B cell (primary cell): ENCODE measurements around the gene BRMS1. TPM values are rescaled to one million over a fixed set of nuclear protein-coding genes. Genes with fewer than 3 reads are reported as not detected.

ENCODE experiments used
- ATAC-seq: fragments of 200-7000 bp; cut with Tn5 transposase; one replicate; pipeline ENCODE4 v1.10.0; 2021; ENCODE audit warnings: low read depth, mild to moderate bottlenecking, moderate number of reproducible peaks, moderate library complexity
- CTCF ChIA-PET: fragments of 350-600 bp; sonication (Branson Sonifier 250); formaldehyde crosslinking; loops from one replicate; lab custom pipeline; 2021; ENCODE audit warnings: antibody characterized with exemption, inconsistent platforms; lab: Charles Lee
- POLR2A ChIA-PET: fragments of 350-600 bp; sonication (Branson Sonifier 250); formaldehyde crosslinking; loops from one replicate; lab custom pipeline; 2021; ENCODE audit warnings: antibody characterized with exemption; lab: Charles Lee
- DNase-seq: peaks from one replicate; pipeline ENCODE4 v3.0.0; 2013
- H2AFZ ChIP-seq: 2 replicates; pipeline ENCODE4 v1.6.1; 2012; ENCODE audit warnings: mild to moderate bottlenecking, low read depth, low read length; ENCODE audit not compliant: insufficient read depth, poor library complexity, severe bottlenecking
- H3K27ac ChIP-seq, 2 donors: 1 replicate in 1 of 2; 2 replicates in 1 of 2; pipeline ENCODE4 v1.5.1; 2012 to 2013; ENCODE audit warnings: low read length in 2 of 2, mild to moderate bottlenecking in 2 of 2, moderate library complexity in 1 of 2
- H3K27me3 ChIP-seq, 4 experiments: fragments of 200-600 bp in 1 of 4; sonication (generic) in 1 of 4; replicated peaks in 1 of 4; 1 replicate in 2 of 4; 2 replicates in 2 of 4; pipeline versions ENCODE4 v1.6.1 to v1.7.0; 2013 to 2016; ENCODE audit warnings: low read length in 3 of 4, mild to moderate bottlenecking in 2 of 4, mixed read lengths in 1 of 4, moderate library complexity in 1 of 4; ENCODE audit not compliant: insufficient read depth in 4 of 4, control insufficient read depth in 3 of 4; ENCODE audit errors: control extremely low read depth in 1 of 4
- H3K36me3 ChIP-seq, 2 experiments: replicated peaks in 1 of 2; 1 replicate in 1 of 2; 2 replicates in 1 of 2; pipeline versions ENCODE4 v1.6.1 to v1.7.1; 2013; ENCODE audit warnings: low read length in 1 of 2; ENCODE audit not compliant: insufficient read depth in 2 of 2, control insufficient read depth in 1 of 2; ENCODE audit errors: control extremely low read depth in 1 of 2, extremely low read depth in 1 of 2
- H3K4me1 ChIP-seq, 2 donors: fragments of 200-600 bp in 1 of 2; sonication (generic) in 1 of 2; 1 replicate in 1 of 2; 2 replicates in 1 of 2; pipeline versions ENCODE4 v1.5.1 to v1.6.1; 2013 to 2017; ENCODE audit warnings: low read length in 2 of 2; ENCODE audit not compliant: control insufficient read depth in 2 of 2, insufficient read depth in 2 of 2
- H3K4me2 ChIP-seq: replicated peaks from 2 replicates; pipeline ENCODE3; 2012; ENCODE audit warnings: mild to moderate bottlenecking, low read depth, low read length; ENCODE audit not compliant: poor library complexity, severe bottlenecking
- H3K4me3 ChIP-seq, 5 experiments: fragments of 200-600 bp in 1 of 5; sonication (generic) in 1 of 5; 1 replicate in 3 of 5; 2 replicates in 2 of 5; pipeline versions ENCODE4 v1.5.1 to v1.7.0; 2011 to 2016; ENCODE audit warnings: low read length in 4 of 5, mild to moderate bottlenecking in 4 of 5, low read depth in 2 of 5, control low read depth in 1 of 5, moderate library complexity in 1 of 5; ENCODE audit not compliant: insufficient read depth in 1 of 5; ENCODE audit errors: control extremely low read depth in 1 of 5, extremely low read depth in 1 of 5
- H3K79me2 ChIP-seq: fragments of 200-600 bp; sonication (generic); one replicate; pipeline ENCODE4 v1.6.0; 2016; ENCODE audit warnings: low read length; ENCODE audit not compliant: control insufficient read depth, insufficient read depth
- H3K9ac ChIP-seq: fragments of 200-600 bp; sonication (generic); 2 replicates; pipeline ENCODE4 v1.6.1; 2017; ENCODE audit warnings: mild to moderate bottlenecking, low read length, moderate library complexity
- H3K9me3 ChIP-seq, 3 donors: one replicate each; pipeline versions ENCODE4 v1.6.1 to v1.7.1; 2013; ENCODE audit warnings: low read length in 2 of 3; ENCODE audit not compliant: control insufficient read depth in 2 of 3, insufficient read depth in 1 of 3; ENCODE audit errors: control extremely low read depth in 1 of 3
- H4K20me1 ChIP-seq: 2 replicates; pipeline ENCODE4 v1.6.0; 2012; ENCODE audit warnings: mild to moderate bottlenecking, low read length; ENCODE audit not compliant: insufficient read depth, control insufficient read depth, poor library complexity, severe bottlenecking
- H3K27ac Mint-ChIP-seq: one replicate; pipeline ENCODE4 v1.8.0; 2021; ENCODE audit warnings: mixed read lengths
- H3K27me3 Mint-ChIP-seq: one replicate; pipeline ENCODE4 v1.8.0; 2021; ENCODE audit warnings: mixed read lengths
- H3K4me1 Mint-ChIP-seq: one replicate; pipeline ENCODE4 v1.8.0; 2021; ENCODE audit warnings: mixed read lengths
- H3K4me3 Mint-ChIP-seq: one replicate; pipeline ENCODE4 v1.8.0; 2021; ENCODE audit warnings: mixed read lengths
- H3K9me3 Mint-ChIP-seq: one replicate; pipeline ENCODE4 v1.8.0; 2022; ENCODE audit warnings: mixed read lengths; ENCODE audit not compliant: insufficient read depth
- EZH2 ChIP-seq: IDR thresholded peaks from 2 replicates; pipeline ENCODE4 v1.6.1; 2012; ENCODE audit warnings: borderline replicate concordance, low read depth, mild to moderate bottlenecking, moderate library complexity, low read length; ENCODE audit not compliant: insufficient read depth, poor library complexity, severe bottlenecking
- WGBS: methylation state at CpG from one replicate; pipeline ENCODE4 v1.1.5; 2013; ENCODE audit warnings: missing lambda C conversion rate; ENCODE audit not compliant: insufficient coverage; 5-methylcytosine and 5-hydroxymethylcytosine counted together
- intact Hi-C: fragments of 100-400 bp; cut with micrococcal nuclease; formaldehyde crosslinking; loops from one replicate; pipeline ENCODE4 v1.10.0; 2022
- polyA plus RNA-seq: library from polyadenylated mRNA; depleted of rRNA; stranded (reverse); fragments of >200 nt; gene quantifications from 2 replicates; pipeline ENCODE4 v1.2.3, GENCODE V29; 2012
- total RNA-seq, 2 donors: library from RNA; stranded (reverse); fragments of 120-200 nt in 1 of 2; gene quantifications; 1 replicate in 1 of 2; 2 replicates in 1 of 2; pipeline versions ENCODE4 v1.2.3 to v1.2.4, GENCODE V29; 2013 to 2022
- TF ChIP-seq, protein P1 (sequence below): fragments of 200-600 bp; IDR thresholded peaks from one replicate; pipeline ENCODE4 v1.8.0; 2022; ENCODE audit warnings: antibody characterized with exemption, mild to moderate bottlenecking

Gene BRMS1
- total and polyA plus RNA-seq, 2 donors (not counting 1 experiment from before 2014, with no cell fraction given) = 51.2 to 58.3 TPM

GRCh38 chr11:66345316-66345649, 379 bp upstream of the BRMS1 start:
- POLR2A ChIA-PET = interaction anchor here (0.6 to 2.2 kb wide), 2 partner anchors 28 to 33 kb away, joined by 7 to 12 read pairs; partner anchors contain the start of gene CD248
- H3K27me3 Mint-ChIP-seq = no peaks in the 10 kb centered on the region
- Histone ChIP-seq H3K27ac (peak overlapping the region; percentile 75 to 86), H3K9me3 (no peaks in the 10 kb centered on the region), H3K79me2 (peaks cover 31% of the 10 kb centered on the region), H3K4me1 (peaks cover 19 to 44% of the 10 kb centered on the region in 2 donors), H3K4me2 (peak overlapping the region; percentile 90), H3K4me3 (peak overlapping the region in 4 of 5 experiments; percentile 74 to 90 (median 82)), H2AFZ (peak overlapping the region; percentile 82), H4K20me1 (peaks cover 44% of the 10 kb centered on the region), H3K36me3 (peaks cover 0 to 20% of the 10 kb centered on the region in 2 experiments), H3K9ac (peak overlapping the region; percentile 91), H3K27me3 (no peaks in the 10 kb centered on the region)
- CTCF ChIA-PET = interaction anchor here (0.8 to 5.2 kb wide), 8 partner anchors 13 to 714 kb away, joined by 3 to 44 read pairs (median 6); partner anchors contain the start of gene BBS1
- ATAC-seq (no peak), DNase-seq (no peak)
- no peak for TF ChIP-seq EZH2
- TF ChIP-seq, protein P1, sequence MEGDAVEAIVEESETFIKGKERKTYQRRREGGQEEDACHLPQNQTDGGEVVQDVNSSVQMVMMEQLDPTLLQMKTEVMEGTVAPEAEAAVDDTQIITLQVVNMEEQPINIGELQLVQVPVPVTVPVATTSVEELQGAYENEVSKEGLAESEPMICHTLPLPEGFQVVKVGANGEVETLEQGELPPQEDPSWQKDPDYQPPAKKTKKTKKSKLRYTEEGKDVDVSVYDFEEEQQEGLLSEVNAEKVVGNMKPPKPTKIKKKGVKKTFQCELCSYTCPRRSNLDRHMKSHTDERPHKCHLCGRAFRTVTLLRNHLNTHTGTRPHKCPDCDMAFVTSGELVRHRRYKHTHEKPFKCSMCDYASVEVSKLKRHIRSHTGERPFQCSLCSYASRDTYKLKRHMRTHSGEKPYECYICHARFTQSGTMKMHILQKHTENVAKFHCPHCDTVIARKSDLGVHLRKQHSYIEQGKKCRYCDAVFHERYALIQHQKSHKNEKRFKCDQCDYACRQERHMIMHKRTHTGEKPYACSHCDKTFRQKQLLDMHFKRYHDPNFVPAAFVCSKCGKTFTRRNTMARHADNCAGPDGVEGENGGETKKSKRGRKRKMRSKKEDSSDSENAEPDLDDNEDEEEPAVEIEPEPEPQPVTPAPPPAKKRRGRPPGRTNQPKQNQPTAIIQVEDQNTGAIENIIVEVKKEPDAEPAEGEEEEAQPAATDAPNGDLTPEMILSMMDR = no peak
- intact Hi-C loops = loop anchor here (1.0 to 5.0 kb wide), 5 partner anchors 17 to 77 kb away; partner anchors contain the start of genes RAB1B and SLC29A2
- no peaks in the 10 kb centered on the region for H3K9me3 Mint-ChIP-seq
- H3K4me1 Mint-ChIP-seq = peaks cover 47% of the 10 kb centered on the region
- H3K4me3 Mint-ChIP-seq = peak overlapping the region; percentile 97
- peak overlapping the region; percentile 96 for H3K27ac Mint-ChIP-seq
- WGBS = 11% methylated on average over 7 of the region's 7 CpGs

GRCh38 chr11:66343176-66343575, 1.7 kb downstream of the BRMS1 start:
- peaks cover 44% of the 10 kb centered on the region for H3K4me1 Mint-ChIP-seq
- H3K4me3 Mint-ChIP-seq = peak overlapping the region; percentile 97
- 96% methylated on average over 5 of the region's 8 CpGs for WGBS
- peak overlapping the region; percentile 46 for H3K27ac Mint-ChIP-seq
- ChIA-PET POLR2A (no interaction called here), CTCF (interaction anchor here (0.7 to 5.2 kb wide), 5 partner anchors 26 to 630 kb away, joined by 3 to 44 read pairs (median 10); partner anchors contain the start of gene CD248)
- Histone ChIP-seq H3K36me3 (peaks cover 0 to 40% of the 10 kb centered on the region in 2 experiments), H3K27ac (no peak overlapping the region), H3K4me2 (no peak overlapping the region), H2AFZ (no peak overlapping the region), H3K9me3 (no peaks in the 10 kb centered on the region), H3K9ac (no peak overlapping the region), H3K4me3 (no peak overlapping the region), H3K79me2 (peaks cover 31% of the 10 kb centered on the region), H3K4me1 (peaks cover 19 to 42% of the 10 kb centered on the region in 2 donors), H4K20me1 (peaks cover 53% of the 10 kb centered on the region), H3K27me3 (no peaks in the 10 kb centered on the region)
- no peak for TF ChIP-seq EZH2
- TF ChIP-seq, protein P1 = no peak
- DNase-seq (no peak), ATAC-seq (no peak)
- no peaks in the 10 kb centered on the region for H3K27me3 Mint-ChIP-seq
- no peaks in the 10 kb centered on the region for H3K9me3 Mint-ChIP-seq
- intact Hi-C loops = no loop called here
